Neural cell (in vitro differentiated cells): ENCODE results near the gene DGKD. TPM values are rescaled to one million over a fixed set of nuclear protein-coding genes. Genes with fewer than 3 reads are reported as not detected.
"Not testable (repeated sequence)": the region's sequence is repeated elsewhere in the genome, so short reads cannot be mapped to it uniquely, and the experiment has no call there.

ENCODE experiments used
- H2AFZ ChIP-seq: fragments of 200-600, 300-800 bp; sonication (generic), shearing (Covaris generic); 2 replicates; pipeline ENCODE4 v1.6.0; 2014; ENCODE audit warnings: low read depth, mild to moderate bottlenecking, antibody characterized with exemption, low read length, moderate library complexity
- H3F3A ChIP-seq: fragments of 200-600 bp; shearing (Covaris generic); 2 replicates; pipeline ENCODE4 v1.6.1; 2016; ENCODE audit warnings: mild to moderate bottlenecking, moderate library complexity, mixed read lengths, antibody characterized with exemption, low read length; ENCODE audit not compliant: insufficient read depth, poor library complexity, severe bottlenecking
- H3K27ac ChIP-seq: fragments of 200-600, 300-800 bp; sonication (generic), shearing (Covaris generic); 2 replicates; pipeline ENCODE4 v1.5.1; 2014; ENCODE audit warnings: mild to moderate bottlenecking, low read length, moderate library complexity
- H3K27me3 ChIP-seq: fragments of 300-800, 200-600 bp; sonication (generic), shearing (Covaris generic); 2 replicates; pipeline ENCODE4 v1.6.0; 2014; ENCODE audit warnings: mild to moderate bottlenecking, low read depth, low read length, moderate library complexity; ENCODE audit not compliant: insufficient read depth
- H3K36me3 ChIP-seq: fragments of 300-800, 200-600 bp; sonication (generic), shearing (Covaris generic); 2 replicates; pipeline ENCODE4 v1.5.1; 2014; ENCODE audit warnings: mild to moderate bottlenecking, antibody characterized with exemption, low read length, moderate library complexity; ENCODE audit not compliant: insufficient read depth
- H3K4me2 ChIP-seq: fragments of 300-800, 200-600 bp; sonication (generic), shearing (Covaris generic); 2 replicates; pipeline ENCODE4 v1.6.0; 2014; ENCODE audit warnings: mild to moderate bottlenecking, low read length
- H3K4me3 ChIP-seq: fragments of 300-800, 200-600 bp; sonication (generic), shearing (Covaris generic); 2 replicates; pipeline ENCODE4 v1.5.1; 2014; ENCODE audit warnings: mild to moderate bottlenecking, low read length, moderate library complexity
- H3K79me2 ChIP-seq: fragments of 200-600 bp; shearing (Covaris generic); replicated peaks from 2 replicates; pipeline ENCODE4 v1.6.0; 2014; ENCODE audit warnings: mild to moderate bottlenecking, low read length, moderate library complexity; ENCODE audit not compliant: insufficient read depth
- H3K9ac ChIP-seq: fragments of 300-800, 200-600 bp; sonication (generic), shearing (Covaris generic); 2 replicates; pipeline ENCODE4 v1.6.1; 2016; ENCODE audit warnings: mild to moderate bottlenecking, low read length, mixed read lengths
- H3K9me2 ChIP-seq: fragments of 200-600 bp; shearing (Covaris generic); 2 replicates; pipeline ENCODE4 v1.6.1; 2016; ENCODE audit warnings: mild to moderate bottlenecking, low read length, mixed read lengths; ENCODE audit not compliant: insufficient read depth
- H3K9me3 ChIP-seq: fragments of 200-600, 300-800 bp; sonication (generic), shearing (Covaris generic); 2 replicates; pipeline ENCODE4 v1.6.1; 2016; ENCODE audit warnings: mild to moderate bottlenecking, mixed run types, low read length, moderate library complexity, mixed read lengths
- H4K20me1 ChIP-seq: fragments of 200-600 bp; shearing (Covaris generic); 2 replicates; pipeline ENCODE4 v1.6.1; 2016; ENCODE audit warnings: mild to moderate bottlenecking, mixed run types; ENCODE audit not compliant: insufficient read depth
- CTCF ChIP-seq: fragments of 450-650 bp; IDR thresholded peaks from 2 replicates; pipeline ENCODE4 v1.5.1; 2014; ENCODE audit warnings: antibody characterized with exemption, mild to moderate bottlenecking, moderate library complexity; ENCODE audit not compliant: poor library complexity, severe bottlenecking
- EP300 ChIP-seq: fragments of 450-650 bp; conservative IDR thresholded peaks from 2 replicates; pipeline ENCODE4 v1.6.1; 2014; ENCODE audit warnings: antibody characterized with exemption, mild to moderate bottlenecking, moderate library complexity; ENCODE audit not compliant: poor library complexity, severe bottlenecking
- EZH2 ChIP-seq: fragments of 200-600, 300-800 bp; shearing (Covaris generic), sonication (generic); IDR thresholded peaks from 2 replicates; pipeline ENCODE4 v1.6.1; 2014; ENCODE audit warnings: antibody characterized with exemption, low read length, borderline replicate concordance, mild to moderate bottlenecking; ENCODE audit not compliant: insufficient read depth, poor library complexity, severe bottlenecking
- MXI1 ChIP-seq: fragments of 450-650 bp; conservative IDR thresholded peaks from 2 replicates; pipeline ENCODE4 v1.6.1; 2014; ENCODE audit warnings: antibody characterized with exemption, mild to moderate bottlenecking; ENCODE audit not compliant: poor library complexity, severe bottlenecking
- POLR2AphosphoS5 ChIP-seq: IDR thresholded peaks from 2 replicates; pipeline ENCODE4 v1.6.1; 2012
- RAD21 ChIP-seq: fragments of 450-650 bp; conservative IDR thresholded peaks from 2 replicates; pipeline ENCODE4 v1.6.1; 2014; ENCODE audit warnings: antibody characterized with exemption, mild to moderate bottlenecking, moderate library complexity
- SMC3 ChIP-seq: fragments of 450-650 bp; conservative IDR thresholded peaks from 2 replicates; pipeline ENCODE4 v1.6.1; 2014; ENCODE audit warnings: antibody characterized with exemption, mild to moderate bottlenecking, moderate library complexity; ENCODE audit not compliant: poor library complexity
- TAF1 ChIP-seq: IDR thresholded peaks from 2 replicates; pipeline ENCODE4 v1.6.1; 2012; ENCODE audit warnings: low read depth
- polyA plus RNA-seq: library from polyadenylated mRNA; depleted of rRNA; stranded (reverse); fragments of >200 nt; gene quantifications from 2 replicates; pipeline ENCODE4 v1.2.3, GENCODE V29; 2014
- TF ChIP-seq, protein P1 (sequence below): IDR thresholded peaks from 2 replicates; pipeline ENCODE4 v1.6.1; 2012; ENCODE audit warnings: borderline replicate concordance

The DGKD gene
- polyA plus RNA-seq, 1 donor from 2014 or later: 36.4 TPM

DNA sequence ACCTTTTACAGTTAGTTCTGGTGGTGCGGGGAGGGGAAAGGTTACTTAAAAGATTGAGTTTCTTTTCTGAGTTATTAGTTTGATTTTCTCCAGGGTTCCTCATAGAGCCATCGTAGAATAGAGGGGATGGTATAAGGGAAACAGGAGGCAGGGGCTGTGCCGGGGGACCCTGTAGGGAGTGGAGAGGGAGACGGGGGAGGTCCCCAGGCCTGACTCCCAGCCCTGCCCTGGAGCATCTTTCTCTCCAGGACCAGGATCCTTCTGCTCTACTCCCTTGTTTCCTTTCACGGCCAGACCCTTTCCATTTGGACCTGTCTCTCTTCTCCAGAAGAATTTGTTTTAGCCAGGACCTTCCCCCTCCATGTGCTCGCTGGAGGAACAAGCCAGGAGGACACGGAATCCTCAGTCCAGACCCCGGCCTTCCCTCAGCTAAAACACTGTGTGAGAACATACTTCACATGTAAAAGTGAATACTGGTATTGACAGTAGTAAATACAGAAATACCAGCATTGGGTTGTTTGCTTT, 35.4 kb downstream of the DGKD start:
- Histone ChIP-seq H2AFZ (no peak overlapping the region), H3K9me3 (no peaks in the 10 kb centered on the region)
- TF ChIP-seq POLR2AphosphoS5 (no peak), CTCF (no peak), TAF1 (no peak), MXI1 (no peak), RAD21 (no peak), SMC3 (no peak), EP300 (no peak), EZH2 (no peak)
- TF ChIP-seq, protein P1, sequence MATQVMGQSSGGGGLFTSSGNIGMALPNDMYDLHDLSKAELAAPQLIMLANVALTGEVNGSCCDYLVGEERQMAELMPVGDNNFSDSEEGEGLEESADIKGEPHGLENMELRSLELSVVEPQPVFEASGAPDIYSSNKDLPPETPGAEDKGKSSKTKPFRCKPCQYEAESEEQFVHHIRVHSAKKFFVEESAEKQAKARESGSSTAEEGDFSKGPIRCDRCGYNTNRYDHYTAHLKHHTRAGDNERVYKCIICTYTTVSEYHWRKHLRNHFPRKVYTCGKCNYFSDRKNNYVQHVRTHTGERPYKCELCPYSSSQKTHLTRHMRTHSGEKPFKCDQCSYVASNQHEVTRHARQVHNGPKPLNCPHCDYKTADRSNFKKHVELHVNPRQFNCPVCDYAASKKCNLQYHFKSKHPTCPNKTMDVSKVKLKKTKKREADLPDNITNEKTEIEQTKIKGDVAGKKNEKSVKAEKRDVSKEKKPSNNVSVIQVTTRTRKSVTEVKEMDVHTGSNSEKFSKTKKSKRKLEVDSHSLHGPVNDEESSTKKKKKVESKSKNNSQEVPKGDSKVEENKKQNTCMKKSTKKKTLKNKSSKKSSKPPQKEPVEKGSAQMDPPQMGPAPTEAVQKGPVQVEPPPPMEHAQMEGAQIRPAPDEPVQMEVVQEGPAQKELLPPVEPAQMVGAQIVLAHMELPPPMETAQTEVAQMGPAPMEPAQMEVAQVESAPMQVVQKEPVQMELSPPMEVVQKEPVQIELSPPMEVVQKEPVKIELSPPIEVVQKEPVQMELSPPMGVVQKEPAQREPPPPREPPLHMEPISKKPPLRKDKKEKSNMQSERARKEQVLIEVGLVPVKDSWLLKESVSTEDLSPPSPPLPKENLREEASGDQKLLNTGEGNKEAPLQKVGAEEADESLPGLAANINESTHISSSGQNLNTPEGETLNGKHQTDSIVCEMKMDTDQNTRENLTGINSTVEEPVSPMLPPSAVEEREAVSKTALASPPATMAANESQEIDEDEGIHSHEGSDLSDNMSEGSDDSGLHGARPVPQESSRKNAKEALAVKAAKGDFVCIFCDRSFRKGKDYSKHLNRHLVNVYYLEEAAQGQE: no peak

GRCh38 chr2:233395687-233396086, 41.4 kb downstream of the DGKD start:
- no peak overlapping the region for H3K4me2 ChIP-seq
- no peaks in the 10 kb centered on the region for H3K79me2 ChIP-seq
- H3K9me2 ChIP-seq: no peaks in the 10 kb centered on the region
- TF ChIP-seq POLR2AphosphoS5: no peak
- TF ChIP-seq MXI1: no peak
- no peak for TF ChIP-seq CTCF
- no peak for TF ChIP-seq EZH2
- TF ChIP-seq SMC3: no peak
- no peak for TF ChIP-seq RAD21
- H3K36me3 ChIP-seq: no peaks in the 10 kb centered on the region
- no peak overlapping the region for H3K27ac ChIP-seq
- H3K9me3 ChIP-seq: no peaks in the 10 kb centered on the region
- no peak overlapping the region for H2AFZ ChIP-seq
- no peaks in the 10 kb centered on the region for H4K20me1 ChIP-seq
- H3K27me3 ChIP-seq: no peaks in the 10 kb centered on the region
- H3K9ac ChIP-seq: no peak overlapping the region
- H3K4me3 ChIP-seq: no peak overlapping the region
- no peaks in the 10 kb centered on the region for H3F3A ChIP-seq

More for the DNA sequence above, 35.4 kb downstream of the DGKD start:
- H3K9me2 ChIP-seq: no peaks in the 10 kb centered on the region
- no peaks in the 10 kb centered on the region for H3K27me3 ChIP-seq
- no peaks in the 10 kb centered on the region for H4K20me1 ChIP-seq
- no peak overlapping the region for H3K27ac ChIP-seq
- H3K36me3 ChIP-seq: no peaks in the 10 kb centered on the region
- H3F3A ChIP-seq: no peaks in the 10 kb centered on the region
- no peak overlapping the region for H3K9ac ChIP-seq
- no peaks in the 10 kb centered on the region for H3K79me2 ChIP-seq
- no peak overlapping the region for H3K4me3 ChIP-seq
- H3K4me2 ChIP-seq: no peak overlapping the region

DNA sequence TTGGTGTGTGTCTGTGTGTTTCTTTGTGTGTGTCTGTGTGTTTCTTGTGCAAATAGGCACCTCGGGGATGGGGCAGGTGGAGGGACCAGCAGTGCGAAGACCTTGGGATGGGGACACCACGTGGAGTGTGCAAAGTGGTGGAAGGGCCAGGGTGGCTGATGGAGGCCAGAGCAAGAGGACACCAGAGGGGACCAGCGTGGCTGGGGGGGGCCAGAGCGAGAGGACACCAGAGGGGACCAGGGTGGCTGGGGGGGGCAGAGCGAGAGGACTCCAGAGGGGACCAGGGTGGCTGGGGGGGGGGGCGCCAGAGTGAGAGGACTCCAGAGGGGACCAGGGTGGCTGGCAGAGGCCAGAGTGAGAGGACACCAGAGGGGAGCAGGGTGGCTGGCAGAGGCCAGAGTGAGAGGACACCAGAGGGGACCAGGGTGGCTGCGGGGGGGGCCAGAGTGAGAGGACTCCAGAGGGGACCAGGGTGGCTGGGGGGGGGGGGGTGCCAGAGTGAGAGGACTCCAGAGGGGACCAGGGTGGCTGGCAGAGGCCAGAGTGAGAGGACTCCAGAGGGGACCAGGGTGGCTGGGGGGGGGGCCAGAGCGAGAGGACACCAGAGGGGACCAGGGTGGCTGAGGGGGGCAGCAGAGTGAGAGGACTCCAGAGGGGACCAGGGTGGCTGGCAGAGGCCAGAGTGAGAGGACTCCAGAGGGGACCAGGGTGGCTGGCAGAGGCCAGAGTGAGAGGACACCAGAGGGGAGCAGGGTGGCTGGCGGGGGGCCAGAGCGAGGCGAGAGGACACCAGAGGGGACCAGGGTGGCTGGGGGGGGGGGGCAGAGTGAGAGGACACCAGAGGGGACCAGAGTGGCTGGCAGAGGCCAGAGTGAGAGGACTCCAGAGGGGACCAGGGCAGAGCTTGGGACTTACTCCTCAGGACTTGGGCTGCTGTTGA, 42.7 kb downstream of the DGKD start:
- H3K9me2 ChIP-seq, H4K20me1 ChIP-seq: not testable (repeated sequence)

More for the DNA sequence above, 42.7 kb downstream of the DGKD start:
- H2AFZ ChIP-seq, H3K9ac ChIP-seq, H3F3A ChIP-seq, H3K79me2 ChIP-seq, H3K4me3 ChIP-seq, H3K4me2 ChIP-seq, H3K36me3 ChIP-seq, H3K27me3 ChIP-seq, H3K9me3 ChIP-seq, H3K27ac ChIP-seq: not testable (repeated sequence)
